RWPE2 (cell line): ENCODE measurements around the gene MCC.

ENCODE experiments used
- ATAC-seq: fragments of 200-7000 bp; cut with Tn5 transposase; 3 replicates; pipeline ENCODE4 v1.9.1; 2021; ENCODE audit warnings: low read depth
- DNase-seq: peaks from one replicate; pipeline ENCODE4 v3.0.0-alpha.2; 2020; ENCODE audit warnings: low spot score
- H3K27ac ChIP-seq: fragments of 450-650 bp; 2 replicates; pipeline ENCODE4 v1.5.1; 2017; ENCODE audit warnings: mild to moderate bottlenecking; ENCODE audit not compliant: poor library complexity, severe bottlenecking
- H3K27me3 ChIP-seq: fragments of 250-450 bp; sonication (Bioruptor Pico); 2 replicates; pipeline ENCODE4 v1.5.1; 2021; ENCODE audit warnings: mild to moderate bottlenecking, moderate library complexity; ENCODE audit not compliant: insufficient read depth, poor library complexity, severe bottlenecking
- H3K36me3 ChIP-seq: fragments of 250-450 bp; sonication (Bioruptor Pico); 2 replicates; pipeline ENCODE4 v1.5.1; 2020; ENCODE audit warnings: low read depth, mild to moderate bottlenecking, moderate library complexity
- H3K4me1 ChIP-seq: fragments of 250-450 bp; sonication (Bioruptor Pico); 2 replicates; pipeline ENCODE4 v1.5.1; 2021; ENCODE audit warnings: mild to moderate bottlenecking, moderate library complexity; ENCODE audit not compliant: insufficient read depth, poor library complexity, severe bottlenecking
- H3K4me3 ChIP-seq: fragments of 250-450 bp; sonication (Bioruptor Pico); 2 replicates; pipeline ENCODE4 v1.5.1; 2021; ENCODE audit warnings: mild to moderate bottlenecking, moderate library complexity; ENCODE audit not compliant: severe bottlenecking
- H3K9me3 ChIP-seq: fragments of 250-450 bp; sonication (Bioruptor Pico); 2 replicates; pipeline ENCODE4 v1.5.1; 2021; ENCODE audit warnings: mild to moderate bottlenecking, moderate library complexity; ENCODE audit not compliant: severe bottlenecking
- CTCF ChIP-seq: fragments of 450-650 bp; IDR thresholded peaks from one replicate; pipeline ENCODE4 v1.5.1; 2017; ENCODE audit warnings: mild to moderate bottlenecking, moderate library complexity; ENCODE audit not compliant: poor library complexity, severe bottlenecking

The MCC gene

GRCh38 chr5:113091622-113092021, 396.6 kb downstream of the MCC start:
- H3K4me3 ChIP-seq, result no peak overlapping the region
- H3K27me3 ChIP-seq, result no peaks in the 10 kb centered on the region
- no peak for DNase-seq
- H3K27ac ChIP-seq, result no peak overlapping the region
- no peaks in the 10 kb centered on the region for H3K9me3 ChIP-seq
- H3K36me3 ChIP-seq, result 0 out of 2 replicates have a peak, but pooled peaks cover 3% of the 10 kb centered on the region
- ATAC-seq, result no peak
- H3K4me1 ChIP-seq, result peaks cover 6% of the 10 kb centered on the region
- no peak for TF ChIP-seq CTCF

- no peak overlapping the region for H3K4me3 ChIP-seq
- H3K36me3 ChIP-seq, result 0 out of 2 replicates have a peak, but pooled peaks cover 3% of the 10 kb centered on the region
- H3K9me3 ChIP-seq, result no peaks in the 10 kb centered on the region
- H3K27me3 ChIP-seq, result no peaks in the 10 kb centered on the region
- H3K4me1 ChIP-seq, result peaks cover 6% of the 10 kb centered on the region
- ATAC-seq, result peak; percentile 32; the same call in 1 of the 3 replicates
- H3K27ac ChIP-seq, result no peak overlapping the region
- no peak for TF ChIP-seq CTCF
- DNase-seq, result no peak
Measured at GRCh38 chr5:113090336-113091106, 397.7 kb downstream of the MCC start.

GRCh38 chr5:113089653-113090335, 398.5 kb downstream of the MCC start:
- H3K36me3 ChIP-seq, result 0 out of 2 replicates have a peak, but pooled peaks cover 3% of the 10 kb centered on the region
- H3K27ac ChIP-seq, result no peak overlapping the region
- H3K4me3 ChIP-seq, result no peak overlapping the region
- H3K27me3 ChIP-seq, result no peaks in the 10 kb centered on the region
- ATAC-seq (no peak), DNase-seq (no peak)
- H3K9me3 ChIP-seq, result no peaks in the 10 kb centered on the region
- no peak for TF ChIP-seq CTCF
- H3K4me1 ChIP-seq, result peaks cover 6% of the 10 kb centered on the region

GRCh38 chr5:113087976-113088514, 400.2 kb downstream of the MCC start:
- peaks cover 16% of the 10 kb centered on the region for H3K36me3 ChIP-seq
- no peaks in the 10 kb centered on the region for H3K27me3 ChIP-seq
- no peak overlapping the region for H3K27ac ChIP-seq
- no peaks in the 10 kb centered on the region for H3K9me3 ChIP-seq
- H3K4me3 ChIP-seq, result no peak overlapping the region
- TF ChIP-seq CTCF, result no peak
- DNase-seq (no peak), ATAC-seq (no peak)
- peaks cover 6% of the 10 kb centered on the region for H3K4me1 ChIP-seq
